CD14-positive monocyte (primary cell): ENCODE results near the gene TEX11. TPM values are rescaled to one million over a fixed set of nuclear protein-coding genes. Genes with fewer than 3 reads are reported as not detected.
"Not testable (repeated sequence)": the region's sequence is repeated elsewhere in the genome, so short reads cannot be mapped to it uniquely, and the experiment has no call there.

Experiments used
- DNase-seq, 3 donors: peaks; one replicate each; pipeline ENCODE4 v3.0.0-alpha.2; 2011 to 2022
- H2AFZ ChIP-seq: 2 replicates; pipeline ENCODE4 v1.6.0; 2012; ENCODE audit warnings: mild to moderate bottlenecking, low read depth, low read length, inconsistent platforms; ENCODE audit not compliant: insufficient read depth, poor library complexity, severe bottlenecking
- H3K27ac ChIP-seq, 2 donors: 1 replicate in 1 of 2; 2 replicates in 1 of 2; pipeline ENCODE4 v1.5.1; 2012 to 2013; ENCODE audit warnings: low read length in 2 of 2, control low read depth in 1 of 2, inconsistent platforms in 1 of 2, low read depth in 1 of 2, mild to moderate bottlenecking in 1 of 2
- H3K27me3 ChIP-seq, 2 donors: one replicate each; pipeline versions ENCODE4 v1.6.0 to v1.6.1; 2011 to 2013; ENCODE audit warnings: low read length in 2 of 2; ENCODE audit not compliant: control insufficient read depth in 2 of 2, insufficient read depth in 2 of 2
- H3K36me3 ChIP-seq, 2 donors: replicated peaks in 1 of 2; 1 replicate in 1 of 2; 2 replicates in 1 of 2; pipeline versions ENCODE4 v1.5.1 to v1.6.1; 2012 to 2013; ENCODE audit warnings: low read length in 2 of 2, control low read depth in 1 of 2, inconsistent platforms in 1 of 2, mild to moderate bottlenecking in 1 of 2; ENCODE audit not compliant: insufficient read depth in 2 of 2, control insufficient read depth in 1 of 2
- H3K4me1 ChIP-seq, 2 donors: 1 replicate in 1 of 2; 2 replicates in 1 of 2; pipeline versions ENCODE4 v1.5.1 to v1.6.1; 2012 to 2013; ENCODE audit warnings: low read length in 2 of 2, control low read depth in 1 of 2, inconsistent platforms in 1 of 2, mild to moderate bottlenecking in 1 of 2, moderate library complexity in 1 of 2; ENCODE audit not compliant: insufficient read depth in 2 of 2, control insufficient read depth in 1 of 2
- H3K4me2 ChIP-seq: replicated peaks from 2 replicates; pipeline ENCODE3; 2012; ENCODE audit warnings: low read length, moderate library complexity, mild to moderate bottlenecking; ENCODE audit not compliant: poor library complexity, severe bottlenecking; ENCODE audit errors: extremely low read depth
- H3K4me3 ChIP-seq, 3 experiments: fragments of 200-600 bp in 1 of 3; sonication (generic) in 1 of 3; replicated peaks in 1 of 3; 1 replicate in 2 of 3; 2 replicates in 1 of 3; pipeline ENCODE4 v1.5.1; 2011 to 2013; ENCODE audit warnings: low read length in 3 of 3, mild to moderate bottlenecking in 3 of 3, control low read depth in 2 of 3, low read depth in 2 of 3, inconsistent platforms in 1 of 3, moderate library complexity in 1 of 3
- H3K79me2 ChIP-seq: 2 replicates; pipeline ENCODE4 v1.6.0; 2012; ENCODE audit warnings: mild to moderate bottlenecking, control low read depth, inconsistent platforms, low read length, moderate library complexity; ENCODE audit not compliant: insufficient read depth
- H3K9ac ChIP-seq: 2 replicates; pipeline ENCODE4 v1.6.0; 2017; ENCODE audit warnings: low read length, mild to moderate bottlenecking; ENCODE audit not compliant: insufficient read depth, poor library complexity, severe bottlenecking
- H3K9me3 ChIP-seq, 2 donors: replicated peaks in 1 of 2; 1 replicate in 1 of 2; 2 replicates in 1 of 2; pipeline versions ENCODE4 v1.5.1 to v1.6.1; 2012 to 2013; ENCODE audit warnings: low read length in 2 of 2, control low read depth in 1 of 2; ENCODE audit not compliant: control insufficient read depth in 1 of 2, insufficient read depth in 1 of 2
- H4K20me1 ChIP-seq: 2 replicates; pipeline ENCODE4 v1.6.0; 2012; ENCODE audit warnings: mild to moderate bottlenecking, low read length, control low read depth, moderate library complexity; ENCODE audit not compliant: insufficient read depth
- H3K27ac Mint-ChIP-seq, 7 donors: one replicate each; pipeline ENCODE4 v1.8.0; 2020; ENCODE audit warnings: mild to moderate bottlenecking in 7 of 7, mixed read lengths in 7 of 7, moderate library complexity in 6 of 7, inconsistent platforms in 2 of 7
- H3K27me3 Mint-ChIP-seq, 3 donors: one replicate each; pipeline ENCODE4 v1.8.0; 2021 to 2022; ENCODE audit warnings: low read depth in 3 of 3, mild to moderate bottlenecking in 3 of 3, mixed read lengths in 3 of 3, moderate library complexity in 3 of 3, inconsistent platforms in 1 of 3
- H3K36me3 Mint-ChIP-seq, 2 donors: one replicate each; pipeline ENCODE4 v1.8.0; 2020; ENCODE audit warnings: mixed read lengths in 2 of 2, inconsistent platforms in 1 of 2, mild to moderate bottlenecking in 1 of 2
- H3K4me1 Mint-ChIP-seq: one replicate; pipeline ENCODE4 v1.8.0; 2020; ENCODE audit warnings: mild to moderate bottlenecking, mixed read lengths
- H3K4me3 Mint-ChIP-seq, 2 donors: one replicate each; pipeline ENCODE4 v1.8.0; 2020; ENCODE audit warnings: mild to moderate bottlenecking in 2 of 2, mixed read lengths in 2 of 2, moderate library complexity in 1 of 2
- H3K9me3 Mint-ChIP-seq, 7 donors: one replicate each; pipeline ENCODE4 v1.8.0; 2020 to 2022; ENCODE audit warnings: mixed read lengths in 7 of 7, mild to moderate bottlenecking in 6 of 7, moderate library complexity in 6 of 7, inconsistent platforms in 2 of 7
- CTCF ChIP-seq: fragments of 200-600 bp; IDR thresholded peaks from one replicate; pipeline ENCODE4 v1.8.0; 2022; ENCODE audit warnings: antibody characterized with exemption, mild to moderate bottlenecking
- WGBS: methylation state at CpG from one replicate; pipeline ENCODE4 v1.1.5; 2013; ENCODE audit warnings: missing lambda C conversion rate; ENCODE audit not compliant: insufficient coverage; 5-methylcytosine and 5-hydroxymethylcytosine counted together
- intact Hi-C, 2 donors: fragments of 100-400 bp; cut with micrococcal nuclease; formaldehyde crosslinking; loops; one replicate each; pipeline versions ENCODE4 v1.15.0 to v1.15.1; 2023
- polyA plus RNA-seq, 3 donors: library from polyadenylated mRNA; depleted of rRNA in 1 of 3; unstranded in 2 of 3; stranded (reverse) in 1 of 3; fragments of 300-500 nt in 2 of 3; fragments of >200 nt in 1 of 3; fragmentation: Illumina TruSeq in 2 of 3; gene quantifications; 1 replicate in 2 of 3; 2 replicates in 1 of 3; pipeline ENCODE4 v1.2.3, GENCODE V29; 2012 to 2021

TEX11 gene
- polyA plus RNA-seq, 3 donors: not detected

GRCh38 chrX:70878902-70879301, 29.6 kb downstream of the TEX11 start:
- no CpG with 5 or more reads among the region's 2 CpGs for WGBS
- no peaks in the 10 kb centered on the region for H4K20me1 ChIP-seq
- H3K9me3 Mint-ChIP-seq: no peaks in the 10 kb centered on the region
- no peak overlapping the region for H3K4me2 ChIP-seq
- no peak overlapping the region for H3K4me3 ChIP-seq
- no peak overlapping the region for H2AFZ ChIP-seq
- H3K4me3 Mint-ChIP-seq: no peak overlapping the region
- no peaks in the 10 kb centered on the region for H3K27me3 ChIP-seq
- no peaks in the 10 kb centered on the region for H3K79me2 ChIP-seq
- no peak for TF ChIP-seq CTCF
- no peaks in the 10 kb centered on the region for H3K9me3 ChIP-seq
- no peak overlapping the region for H3K27ac ChIP-seq
- DNase-seq: no peak
- H3K27ac Mint-ChIP-seq: no peak overlapping the region
- peaks cover 0 to 3% (median 1%) of the 10 kb centered on the region in 3 donors for H3K27me3 Mint-ChIP-seq
- no peaks in the 10 kb centered on the region for H3K4me1 ChIP-seq
- H3K36me3 Mint-ChIP-seq: no peaks in the 10 kb centered on the region
- H3K36me3 ChIP-seq: no peaks in the 10 kb centered on the region
- intact Hi-C loops: no loop called here
- no peak overlapping the region for H3K9ac ChIP-seq
- no peaks in the 10 kb centered on the region for H3K4me1 Mint-ChIP-seq

GRCh38 chrX:70852294-70852693, 56.2 kb downstream of the TEX11 start:
- no peak overlapping the region for H2AFZ ChIP-seq
- H3K36me3 Mint-ChIP-seq: no peaks in the 10 kb centered on the region
- no peaks in the 10 kb centered on the region for H3K36me3 ChIP-seq
- no peak overlapping the region for H3K9ac ChIP-seq
- no CpG with 5 or more reads among the region's 3 CpGs for WGBS
- no peaks in the 10 kb centered on the region for H3K4me1 Mint-ChIP-seq
- no peak for TF ChIP-seq CTCF
- no peak overlapping the region for H3K4me2 ChIP-seq
- H3K4me1 ChIP-seq: no peaks in the 10 kb centered on the region
- H3K9me3 Mint-ChIP-seq: no peaks in the 10 kb centered on the region
- H3K4me3 ChIP-seq: no peak overlapping the region
- no peaks in the 10 kb centered on the region for H3K27me3 ChIP-seq
- no peak overlapping the region for H3K4me3 Mint-ChIP-seq
- no peaks in the 10 kb centered on the region for H4K20me1 ChIP-seq
- no peak overlapping the region for H3K27ac ChIP-seq
- no peak overlapping the region for H3K27ac Mint-ChIP-seq
- H3K79me2 ChIP-seq: no peaks in the 10 kb centered on the region
- intact Hi-C loops: no loop called here
- H3K27me3 Mint-ChIP-seq: peaks cover 0 to 2% (median 2%) of the 10 kb centered on the region in 3 donors
- no peak for DNase-seq
- no peaks in the 10 kb centered on the region for H3K9me3 ChIP-seq

- intact Hi-C loops, H3K36me3 ChIP-seq, H3K9ac ChIP-seq, H3K27ac Mint-ChIP-seq, H3K4me3 Mint-ChIP-seq, H2AFZ ChIP-seq, H3K79me2 ChIP-seq, H3K27me3 ChIP-seq, H3K4me2 ChIP-seq, H3K4me1 ChIP-seq, H3K27ac ChIP-seq, H3K4me3 ChIP-seq, H3K36me3 Mint-ChIP-seq, H3K4me1 Mint-ChIP-seq, H3K27me3 Mint-ChIP-seq, H3K9me3 ChIP-seq, H4K20me1 ChIP-seq, DNase-seq: not testable (repeated sequence)
- no CpG with 5 or more reads among the region's 6 CpGs for WGBS
- H3K9me3 Mint-ChIP-seq: peaks cover 0 to 14% (median 5%) of the 10 kb centered on the region in 7 donors
Measured at GRCh38 chrX:70844081-70844480, 64.4 kb downstream of the TEX11 start.
